Ectodermal cell (in vitro differentiated cells): ENCODE data around the gene SMYD3.
"Not testable (repeated sequence)": the region's sequence is repeated elsewhere in the genome, so short reads cannot be mapped to it uniquely, and the experiment has no call there.

Experiments used
- H3K27ac ChIP-seq: 2 replicates; pipeline ENCODE4 v1.7.0; 2013; ENCODE audit warnings: mild to moderate bottlenecking, low read depth, low read length; ENCODE audit not compliant: insufficient read depth, poor library complexity, severe bottlenecking
- H3K27me3 ChIP-seq: 2 replicates; pipeline ENCODE4 v1.7.0; 2013; ENCODE audit warnings: mild to moderate bottlenecking, low read length; ENCODE audit not compliant: insufficient read depth, control insufficient read depth, poor library complexity, severe bottlenecking
- H3K36me3 ChIP-seq: one replicate; pipeline ENCODE4 v1.7.0; 2013; ENCODE audit warnings: low read length; ENCODE audit not compliant: control insufficient read depth, insufficient read depth
- H3K4me1 ChIP-seq: one replicate; pipeline ENCODE4 v1.7.0; 2013; ENCODE audit warnings: low read length; ENCODE audit not compliant: control insufficient read depth, insufficient read depth
- H3K4me3 ChIP-seq: 2 replicates; pipeline ENCODE4 v1.7.0; 2013; ENCODE audit warnings: low read depth, low read length, control low read depth; ENCODE audit not compliant: insufficient read depth
- H3K9me3 ChIP-seq: 2 replicates; pipeline ENCODE4 v1.7.0; 2013; ENCODE audit warnings: mild to moderate bottlenecking, low read length, moderate library complexity; ENCODE audit not compliant: control insufficient read depth
- WGBS, 2 experiments: methylation state at CpG; one replicate each; pipeline ENCODE4 v1.1.7; 2013; ENCODE audit warnings: missing lambda C conversion rate in 2 of 2; 5-methylcytosine and 5-hydroxymethylcytosine counted together

SMYD3 gene

DNA sequence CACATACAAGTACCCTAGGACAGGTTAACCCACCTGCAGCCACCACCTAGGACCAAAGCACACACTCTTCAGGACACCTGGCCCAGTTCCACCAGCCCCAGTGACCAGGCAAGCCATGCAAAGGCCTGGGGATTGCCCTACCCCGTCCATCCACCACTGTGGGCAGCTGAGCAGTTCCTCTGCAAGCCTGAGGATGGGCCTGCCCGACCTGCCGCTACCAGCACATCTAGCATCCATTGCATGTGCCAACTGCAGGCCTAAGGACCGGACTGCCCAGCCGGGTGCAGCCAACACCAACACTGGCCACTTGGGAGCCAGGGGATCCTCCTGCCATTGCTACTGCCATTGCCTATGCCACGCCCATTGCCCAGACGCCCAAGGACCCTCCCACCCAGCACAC is 558.3 kb downstream of the SMYD3 start:
- no peak overlapping the region for H3K27ac ChIP-seq
- peaks cover 2% of the 10 kb centered on the region for H3K4me1 ChIP-seq
- H3K4me3 ChIP-seq: no peak overlapping the region
- H3K36me3 ChIP-seq: no peaks in the 10 kb centered on the region
- WGBS, 2 experiments: 84 to 87% methylated on average over 7 of the region's 7 CpGs
- no peaks in the 10 kb centered on the region for H3K27me3 ChIP-seq
- no peaks in the 10 kb centered on the region for H3K9me3 ChIP-seq

DNA sequence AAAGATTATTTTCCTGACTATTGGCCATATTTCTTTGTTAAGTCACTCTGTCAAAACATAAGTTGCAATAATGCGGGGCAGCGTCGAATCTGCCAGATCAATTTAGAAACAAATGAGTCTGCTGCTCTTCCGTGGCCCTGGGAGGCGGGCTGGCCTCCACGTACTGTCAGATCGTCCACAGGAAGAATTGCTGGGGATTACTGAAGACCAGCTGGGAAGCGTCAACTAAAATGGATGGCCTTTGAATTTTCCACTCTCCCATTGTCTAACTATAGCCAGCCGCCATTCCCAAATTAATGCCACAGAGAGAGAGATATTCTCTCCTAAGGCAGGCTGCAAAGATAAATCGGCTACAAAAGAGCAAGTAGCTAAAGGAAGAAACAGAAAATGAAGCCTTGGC is 560.2 kb downstream of the SMYD3 start:
- 68 to 72% methylated on average over 10 of the region's 10 CpGs for WGBS, 2 experiments
- H3K4me3 ChIP-seq: no peak overlapping the region
- no peak overlapping the region for H3K27ac ChIP-seq

DNA sequence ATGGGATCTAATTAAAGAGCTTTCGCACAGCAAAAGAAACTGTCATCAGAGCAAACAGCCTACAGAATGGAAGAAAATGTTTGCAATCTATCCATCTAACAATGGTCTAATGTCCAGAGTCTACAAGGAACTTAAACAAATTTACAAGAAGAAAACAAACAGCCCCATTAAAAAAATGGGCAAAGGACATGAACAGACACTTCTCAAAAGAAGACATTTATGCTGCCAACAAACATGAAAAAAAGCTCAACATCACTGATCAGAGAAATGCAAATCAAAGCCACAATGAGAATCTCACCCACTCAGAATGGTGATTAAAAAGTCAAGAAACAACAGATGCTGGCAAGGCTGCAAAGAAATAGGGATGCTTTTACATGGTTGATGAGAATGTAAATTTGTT is 561.9 kb downstream of the SMYD3 start:
- WGBS, 2 experiments: 86 to 92% methylated on average over 1 of the region's 1 CpG
- H3K9me3 ChIP-seq, H3K27ac ChIP-seq, H3K4me3 ChIP-seq, H3K27me3 ChIP-seq, H3K36me3 ChIP-seq, H3K4me1 ChIP-seq: not testable (repeated sequence)

More for the DNA sequence above, 560.2 kb downstream of the SMYD3 start:
- Histone ChIP-seq H3K4me1 (peaks cover 2% of the 10 kb centered on the region), H3K36me3 (no peaks in the 10 kb centered on the region), H3K9me3 (no peaks in the 10 kb centered on the region), H3K27me3 (no peaks in the 10 kb centered on the region)

DNA sequence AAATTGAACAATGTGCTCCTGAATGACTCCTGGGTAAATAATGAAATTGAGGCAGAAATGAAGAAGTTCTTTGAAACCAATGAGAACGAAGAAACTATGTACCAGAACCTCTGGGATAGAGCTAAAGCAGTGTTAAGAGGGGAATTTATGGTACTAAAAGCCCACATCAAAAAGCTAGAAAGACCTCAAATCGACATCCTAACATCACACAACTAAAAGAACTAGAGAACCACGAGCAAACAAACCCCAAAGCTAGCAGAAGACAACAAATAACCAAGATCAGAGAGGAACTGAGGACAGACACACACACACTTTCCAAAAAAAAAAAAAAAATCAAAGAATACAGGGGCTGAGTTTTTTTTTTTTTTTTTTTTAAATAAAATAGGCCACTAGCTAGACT is 564.2 kb downstream of the SMYD3 start:
- 89 to 91% methylated on average over 3 of the region's 3 CpGs for WGBS, 2 experiments
- no peak overlapping the region for H3K27ac ChIP-seq

DNA sequence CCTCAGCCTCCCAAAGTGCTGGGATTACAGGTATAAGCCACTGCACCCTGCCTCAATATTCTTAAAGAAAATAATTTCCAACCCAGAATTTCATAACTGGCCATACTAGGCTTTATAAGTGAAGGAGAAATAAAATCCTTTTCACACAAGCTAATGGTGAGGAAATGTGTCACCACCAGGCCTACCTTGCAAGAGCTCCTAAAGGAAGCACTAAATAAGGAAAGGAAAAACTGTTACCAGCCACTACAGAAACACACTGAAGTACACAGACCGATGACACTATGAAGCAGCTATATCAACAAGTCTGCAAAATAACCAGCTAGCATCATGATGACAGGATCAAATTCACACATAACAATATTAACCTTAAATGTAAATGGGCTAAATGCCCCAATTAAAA is 565.3 kb downstream of the SMYD3 start:
- not testable (repeated sequence) for H3K9me3 ChIP-seq, H3K36me3 ChIP-seq, H3K4me1 ChIP-seq, H3K27ac ChIP-seq, H3K4me3 ChIP-seq, H3K27me3 ChIP-seq
- WGBS, 2 experiments: 69 to 89% methylated on average over 1 of the region's 1 CpG

More for the DNA sequence above, 564.2 kb downstream of the SMYD3 start:
- Histone ChIP-seq H3K9me3 (no peaks in the 10 kb centered on the region), H3K4me3 (no peak overlapping the region), H3K36me3 (no peaks in the 10 kb centered on the region), H3K4me1 (peaks cover 8% of the 10 kb centered on the region), H3K27me3 (no peaks in the 10 kb centered on the region)

DNA sequence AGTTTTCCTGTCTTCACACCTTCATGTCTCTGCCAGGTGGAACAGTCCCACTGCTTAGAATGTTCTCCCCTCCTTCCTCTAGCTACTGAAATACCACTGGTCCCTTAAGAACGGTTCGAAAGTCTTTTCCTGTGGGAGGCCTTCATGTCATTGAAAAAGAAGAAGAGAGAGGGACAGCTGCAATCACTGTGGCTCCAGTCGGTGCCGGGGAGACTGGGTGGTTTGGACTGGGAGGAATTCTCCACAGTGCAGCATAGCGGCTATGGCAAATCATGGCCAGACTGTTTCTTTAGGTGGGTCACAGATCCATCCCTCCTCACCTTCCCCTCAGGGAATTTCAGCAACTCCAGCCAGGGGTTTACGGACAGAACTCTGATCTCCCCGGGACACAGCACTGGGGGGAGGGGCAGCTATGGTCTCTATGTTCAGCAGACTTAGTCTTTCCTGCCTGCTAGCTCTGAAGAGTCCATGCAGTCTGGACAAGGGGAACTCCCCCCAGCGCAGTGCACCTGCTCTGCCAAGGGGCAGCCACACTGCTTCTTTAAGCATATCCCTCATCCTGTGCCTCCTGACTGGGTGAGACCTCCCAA is 567.2 kb downstream of the SMYD3 start:
- Histone ChIP-seq H3K4me1 (peaks cover 8% of the 10 kb centered on the region), H3K27ac (no peak overlapping the region), H3K4me3 (no peak overlapping the region), H3K9me3 (no peaks in the 10 kb centered on the region), H3K27me3 (no peaks in the 10 kb centered on the region), H3K36me3 (no peaks in the 10 kb centered on the region)
- 52 to 56% methylated on average over 8 of the region's 8 CpGs for WGBS, 2 experiments

DNA sequence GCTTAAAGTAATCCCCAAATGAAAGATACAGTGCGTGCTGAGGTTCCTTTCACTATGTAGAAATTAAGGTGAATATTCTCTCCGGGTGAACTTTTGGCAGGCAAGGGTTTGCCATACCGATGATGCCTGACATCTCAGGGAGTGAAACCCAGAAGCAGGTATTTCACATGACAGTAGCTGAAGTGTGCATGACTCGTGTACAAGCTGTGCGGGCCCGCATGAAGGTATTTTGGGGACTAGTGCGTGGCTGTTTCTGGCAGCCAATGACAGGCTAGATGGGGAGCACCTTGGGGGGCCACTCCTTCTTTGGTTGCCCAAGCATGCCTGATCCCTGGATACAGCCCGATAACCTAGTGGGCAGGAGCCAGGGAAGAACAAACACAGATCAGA is 569.0 kb downstream of the SMYD3 start:
- H3K27ac ChIP-seq: no peak overlapping the region
- no peak overlapping the region for H3K4me3 ChIP-seq
- no peaks in the 10 kb centered on the region for H3K27me3 ChIP-seq
- H3K36me3 ChIP-seq: no peaks in the 10 kb centered on the region
- no peaks in the 10 kb centered on the region for H3K9me3 ChIP-seq
- WGBS, 2 experiments: 94 to 95% methylated on average over 8 of the region's 8 CpGs
- peaks cover 8% of the 10 kb centered on the region for H3K4me1 ChIP-seq

DNA sequence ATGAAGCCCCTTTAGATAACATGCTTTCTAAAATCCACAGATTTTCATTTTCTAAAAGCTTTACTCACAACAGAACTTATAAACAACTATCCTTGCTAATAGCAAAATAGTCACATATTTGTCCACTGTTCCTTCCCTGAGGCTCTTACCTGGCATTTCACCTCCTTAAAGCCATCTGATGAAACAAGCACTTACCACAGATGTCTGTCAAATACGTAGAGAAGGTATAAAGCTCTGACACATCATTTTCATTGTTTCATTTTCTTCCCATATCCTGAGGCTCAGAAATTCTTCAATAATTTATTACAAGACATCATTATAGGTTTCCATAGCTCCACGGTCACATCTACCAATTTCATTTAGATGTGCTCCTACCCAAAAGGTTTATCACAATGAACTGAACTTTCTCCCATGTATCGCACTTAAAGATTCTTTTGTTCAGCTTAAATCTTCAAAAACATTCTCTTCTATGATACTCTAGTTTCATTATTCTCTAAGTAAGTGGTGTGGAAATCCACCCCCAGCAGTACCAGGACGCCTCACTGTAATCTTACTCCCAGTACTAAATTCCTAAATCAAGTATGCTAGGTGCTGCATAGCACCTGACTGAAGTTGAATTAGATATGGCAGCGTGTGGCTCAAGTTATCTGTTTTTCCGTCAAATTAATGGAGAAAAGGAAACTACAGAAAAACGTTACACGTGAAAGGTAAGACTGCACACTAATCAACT is 569.6 kb downstream of the SMYD3 start:
- Histone ChIP-seq H3K4me3 (no peak overlapping the region), H3K9me3 (no peaks in the 10 kb centered on the region), H3K27ac (no peak overlapping the region), H3K27me3 (no peaks in the 10 kb centered on the region), H3K4me1 (peaks cover 8% of the 10 kb centered on the region), H3K36me3 (no peaks in the 10 kb centered on the region)
- WGBS, 2 experiments: 92 to 94% methylated on average over 8 of the region's 8 CpGs

DNA sequence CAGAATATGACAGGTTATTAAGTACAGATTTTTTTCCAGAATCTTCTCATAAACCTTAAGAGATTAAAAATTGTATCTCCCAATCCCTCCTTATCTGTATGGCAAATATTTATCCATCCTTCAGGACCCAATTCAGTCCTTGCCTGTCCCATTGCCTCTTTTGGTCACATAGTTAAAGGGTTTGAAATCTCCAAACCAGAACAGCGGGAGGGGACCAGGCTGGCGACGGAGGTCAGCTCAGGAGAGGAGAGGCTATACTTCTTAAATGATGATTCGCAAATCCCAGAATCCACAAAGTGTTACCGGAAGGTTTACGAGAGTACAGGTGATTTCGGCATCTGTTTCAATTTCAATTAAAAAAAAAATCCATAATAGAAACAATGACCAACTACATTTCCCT is 572.7 kb downstream of the SMYD3 start:
- no peak overlapping the region for H3K27ac ChIP-seq
- H3K4me1 ChIP-seq: no peaks in the 10 kb centered on the region
- 94 to 98% methylated on average over 7 of the region's 7 CpGs for WGBS, 2 experiments
- H3K36me3 ChIP-seq: no peaks in the 10 kb centered on the region
- no peak overlapping the region for H3K4me3 ChIP-seq
- H3K9me3 ChIP-seq: no peaks in the 10 kb centered on the region
- no peaks in the 10 kb centered on the region for H3K27me3 ChIP-seq

DNA sequence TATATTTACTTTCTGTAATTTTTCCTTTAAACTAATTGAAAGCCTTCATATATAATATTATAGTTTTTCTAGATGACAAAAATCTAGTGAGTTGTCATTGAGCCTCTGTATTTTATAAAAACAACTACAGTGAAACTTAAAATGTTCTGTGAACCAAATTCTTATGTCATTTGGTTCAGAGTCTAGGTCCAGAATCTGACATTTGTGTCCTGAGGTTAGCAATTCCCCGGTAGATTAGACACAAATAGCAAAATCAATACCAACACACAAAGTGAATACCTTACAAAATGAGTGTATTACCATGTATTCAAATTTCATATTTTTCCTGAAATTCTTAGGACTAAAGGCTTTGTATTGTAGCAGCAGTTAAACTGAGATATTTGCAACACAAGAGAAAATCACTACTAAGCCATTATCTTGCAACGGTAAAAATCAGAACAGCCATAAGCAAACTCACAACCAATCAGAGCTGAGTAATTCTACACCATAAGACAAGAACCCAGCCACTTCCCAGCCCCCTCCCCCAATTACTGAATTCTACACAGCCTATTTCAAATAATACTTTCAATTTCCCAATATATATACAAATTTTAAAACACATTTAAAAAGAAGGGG is 573.5 kb downstream of the SMYD3 start:
- Histone ChIP-seq H3K4me1 (no peaks in the 10 kb centered on the region), H3K4me3 (no peak overlapping the region)

More for the DNA sequence above, 573.5 kb downstream of the SMYD3 start:
- H3K36me3 ChIP-seq: no peaks in the 10 kb centered on the region
- H3K27me3 ChIP-seq: no peaks in the 10 kb centered on the region
- no peak overlapping the region for H3K27ac ChIP-seq
- whole genome bisulfite sequencing, 2 experiments: 44 to 50% methylated on average over 2 of the region's 2 CpGs
- H3K9me3 ChIP-seq: no peaks in the 10 kb centered on the region
